ENCODE data around the gene ZNF622.

ZNF622 gene

GRCh38 chr5:16413166-16413860 lies 52.3 kb downstream of the ZNF622 start:
- Histone ChIP-seq H2AFZ (ENCODE audit: low read length) (no peak overlapping the region), H4K20me1 (ENCODE audit: insufficient read depth, low read length, poor library complexity, severe bottlenecking) (no peaks in the 10 kb centered on the region), H3K4me2 (ENCODE audit: low read depth, low read length, poor library complexity, severe bottlenecking) (no peak overlapping the region), H3K9me2 (replicated peaks; ENCODE audit: low read depth, low read length) (no peaks in the 10 kb centered on the region), H3K4me1 (ENCODE audit: insufficient read depth, low read length, poor library complexity, severe bottlenecking) (no peaks in the 10 kb centered on the region), H3K9ac (ENCODE audit: low read depth, low read length, poor library complexity, severe bottlenecking) (no peak overlapping the region), H3K9me3 (ENCODE audit: insufficient read depth, low read depth, low read length) (no peaks in the 10 kb centered on the region; the same call in 1 of the 2 replicates), H3K27me3 (ENCODE audit: insufficient read depth, low read length, poor library complexity, severe bottlenecking) (no peaks in the 10 kb centered on the region), H3K4me3 (ENCODE audit: low read length, poor library complexity, severe bottlenecking) (no peak overlapping the region), H3K79me2 (ENCODE audit: insufficient read depth, low read length) (no peaks in the 10 kb centered on the region), H3F3A (ENCODE audit: low read depth) (no peaks in the 10 kb centered on the region), H3K36me3 (ENCODE audit: insufficient read depth, low read length) (no peaks in the 10 kb centered on the region)
- TF ChIP-seq CTCF (conservative IDR thresholded peaks at IDR 0.05; ENCODE audit: low read length) (no peak), EZH2phosphoT487 (IDR thresholded peaks at IDR 0.05; ENCODE audit: borderline replicate concordance) (no peak)

- TF ChIP-seq CTCF (conservative IDR thresholded peaks at IDR 0.05; ENCODE audit: low read length): no peak
- no peak for TF ChIP-seq EZH2phosphoT487 (IDR thresholded peaks at IDR 0.05; ENCODE audit: borderline replicate concordance)
- no peak overlapping the region for H3K4me2 ChIP-seq (ENCODE audit: low read depth, low read length, poor library complexity, severe bottlenecking)
- no peaks in the 10 kb centered on the region for H3K4me1 ChIP-seq (ENCODE audit: insufficient read depth, low read length, poor library complexity, severe bottlenecking)
- no peak overlapping the region for H3K9ac ChIP-seq (ENCODE audit: low read depth, low read length, poor library complexity, severe bottlenecking)
- no peak overlapping the region for H2AFZ ChIP-seq (ENCODE audit: low read length)
- no peaks in the 10 kb centered on the region for H3K9me2 ChIP-seq (replicated peaks; ENCODE audit: low read depth, low read length)
- H4K20me1 ChIP-seq (ENCODE audit: insufficient read depth, low read length, poor library complexity, severe bottlenecking): no peaks in the 10 kb centered on the region
- no peaks in the 10 kb centered on the region for H3K27me3 ChIP-seq (ENCODE audit: insufficient read depth, low read length, poor library complexity, severe bottlenecking)
- no peaks in the 10 kb centered on the region for H3K36me3 ChIP-seq (ENCODE audit: insufficient read depth, low read length)
- no peaks in the 10 kb centered on the region; the same call in 1 of the 2 replicates for H3K9me3 ChIP-seq (ENCODE audit: insufficient read depth, low read depth, low read length)
- no peaks in the 10 kb centered on the region for H3F3A ChIP-seq (ENCODE audit: low read depth)
- no peaks in the 10 kb centered on the region for H3K79me2 ChIP-seq (ENCODE audit: insufficient read depth, low read length)
- no peak overlapping the region for H3K4me3 ChIP-seq (ENCODE audit: low read length, poor library complexity, severe bottlenecking)
Observed at GRCh38 chr5:16412556-16412955, 53.0 kb downstream of the ZNF622 start.

- Histone ChIP-seq H3K9me3 (ENCODE audit: insufficient read depth, low read depth, low read length) (no peaks in the 10 kb centered on the region; the same call in 1 of the 2 replicates), H3K4me1 (ENCODE audit: insufficient read depth, low read length, poor library complexity, severe bottlenecking) (no peaks in the 10 kb centered on the region), H2AFZ (ENCODE audit: low read length) (no peak overlapping the region), H4K20me1 (ENCODE audit: insufficient read depth, low read length, poor library complexity, severe bottlenecking) (no peaks in the 10 kb centered on the region), H3K9me2 (replicated peaks; ENCODE audit: low read depth, low read length) (no peaks in the 10 kb centered on the region), H3K9ac (ENCODE audit: low read depth, low read length, poor library complexity, severe bottlenecking) (no peak overlapping the region), H3K36me3 (ENCODE audit: insufficient read depth, low read length) (no peaks in the 10 kb centered on the region), H3K4me2 (ENCODE audit: low read depth, low read length, poor library complexity, severe bottlenecking) (no peak overlapping the region), H3K4me3 (ENCODE audit: low read length, poor library complexity, severe bottlenecking) (no peak overlapping the region), H3K27me3 (ENCODE audit: insufficient read depth, low read length, poor library complexity, severe bottlenecking) (no peaks in the 10 kb centered on the region), H3K79me2 (ENCODE audit: insufficient read depth, low read length) (no peaks in the 10 kb centered on the region), H3F3A (ENCODE audit: low read depth) (no peaks in the 10 kb centered on the region)
- TF ChIP-seq CTCF (conservative IDR thresholded peaks at IDR 0.05; ENCODE audit: low read length) (no peak), EZH2phosphoT487 (IDR thresholded peaks at IDR 0.05; ENCODE audit: borderline replicate concordance) (no peak)
Observed at GRCh38 chr5:16411741-16412455, 53.7 kb downstream of the ZNF622 start.
